ENCODE results near the gene KDM4B. TPM values are rescaled to one million over a fixed set of nuclear protein-coding genes. Genes with fewer than 3 reads are reported as not detected.

Gene KDM4B
- total and polyA plus RNA-seq, 2 of the 8 experiments (the other 6 are each of a cell fraction or from before 2014, with no cell fraction given) = 12.0 to 31.9 TPM

DNA sequence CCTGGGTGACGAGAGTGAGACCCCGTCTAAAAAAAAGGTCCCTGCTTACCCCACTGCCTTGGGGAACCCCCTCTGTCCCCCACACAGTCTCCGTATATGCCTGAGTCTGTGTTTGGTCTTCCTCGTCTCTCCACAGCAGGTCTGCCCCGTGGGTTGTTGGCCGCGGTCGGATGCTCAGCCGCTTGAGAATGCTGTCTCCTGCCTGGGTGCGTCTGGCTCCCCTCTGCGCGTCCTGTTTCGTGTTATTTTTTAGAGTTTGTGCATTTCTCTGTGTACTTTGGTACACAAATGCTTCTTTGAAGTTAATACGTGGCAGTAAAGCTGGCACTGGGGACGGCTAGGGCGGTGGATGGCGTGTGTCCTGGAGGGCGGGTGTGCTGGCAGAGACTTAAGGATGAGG, 34.9 kb downstream of the KDM4B start:
- Histone ChIP-seq H2BK15ac (ENCODE audit: low read length) (no peak overlapping the region), H2BK120ac (replicated peaks; ENCODE audit: low read depth, low read length) (no peak overlapping the region), H2BK20ac (ENCODE audit: low read length) (no peak overlapping the region), H3K9me3 (ENCODE audit: insufficient read depth in 2 of 2, low read depth in 1 of 2, low read length in 1 of 2) (no peaks in the 10 kb centered on the region), H3K79me2 (ENCODE audit: control insufficient read depth in 1 of 2, insufficient read depth in 2 of 2, low read length in 2 of 2) (peaks cover 0 to 42% of the 10 kb centered on the region in 2 experiments; a peak in 2 of 4 replicates), H4K5ac (ENCODE audit: insufficient read length, low read depth, low read length) (no peak overlapping the region), H3K23me2 (ENCODE audit: low read depth, low read length) (peaks cover 10% of the 10 kb centered on the region; the same call in 1 of the 2 replicates), H3K27me3 (replicated peaks in 1 of 4; ENCODE audit: control insufficient read depth in 3 of 4, extremely low read depth in 1 of 4, insufficient read depth in 3 of 4, low read length in 3 of 4) (no peaks in the 10 kb centered on the region), H4K8ac (ENCODE audit: extremely low read depth, insufficient read depth, low read length) (no peak overlapping the region; the same call in 1 of the 2 replicates), H4K20me1 (replicated peaks in 1 of 2; ENCODE audit: control insufficient read depth in 1 of 2, insufficient read depth in 2 of 2, low read length in 2 of 2) (peaks cover 9 to 12% of the 10 kb centered on the region in 2 experiments), H3K4ac (replicated peaks; ENCODE audit: insufficient read length, low read depth, low read length) (no peak overlapping the region), H3K4me3 (ENCODE audit: extremely low read depth in 1 of 4, insufficient read depth in 2 of 4, low read depth in 3 of 4, low read length in 4 of 4) (no peak overlapping the region), H3K36me3 (ENCODE audit: control insufficient read depth in 2 of 4, insufficient read depth in 4 of 4, low read length in 3 of 4) (no peaks in the 10 kb centered on the region), H3K56ac (replicated peaks; ENCODE audit: insufficient read length, low read depth, low read length) (no peak overlapping the region), H2BK5ac (ENCODE audit: low read depth, low read length) (no peak overlapping the region), H2AK5ac (ENCODE audit: low read depth, low read length) (no peak overlapping the region), H2AFZ (ENCODE audit: low read length) (no peak overlapping the region), H3K23ac (ENCODE audit: insufficient read length) (no peak overlapping the region), H3K27ac (ENCODE audit: low read depth, low read length) (no peak overlapping the region), H3K4me1 (replicated peaks in 1 of 4; ENCODE audit: control insufficient read depth in 3 of 4, insufficient read depth in 4 of 4, low read length in 3 of 4) (no peaks in the 10 kb centered on the region; a peak in 1 of 7 replicates), H4K91ac (replicated peaks; ENCODE audit: insufficient read length, low read length) (no peak overlapping the region), H3K18ac (ENCODE audit: extremely low read depth, low read length) (no peak overlapping the region), H3K14ac (ENCODE audit: insufficient read length) (no peak overlapping the region), H3K79me1 (ENCODE audit: low read depth, low read length) (peaks cover 13% of the 10 kb centered on the region), H3K9ac (replicated peaks in 1 of 4; ENCODE audit: extremely low read depth in 1 of 4, low read depth in 3 of 4, low read length in 3 of 4) (no peak overlapping the region), H3K4me2 (ENCODE audit: insufficient read depth in 1 of 2, low read depth in 2 of 2, low read length in 2 of 2) (no peak overlapping the region), H2BK12ac (ENCODE audit: low read depth, low read length) (no peak overlapping the region)
- ChIA-PET CTCF (ENCODE audit: partially characterized antibody) (interaction anchor here (0.6 to 5.3 kb wide), 7 partner anchors 11 to 92 kb away, joined by 3 to 175 read pairs (median 5); no protein-coding TSS in a partner anchor), POLR2A (ENCODE audit: partially characterized antibody) (interaction anchor here (1.1 kb wide), 1 partner anchor 325 kb away, joined by 3 read pairs; no protein-coding TSS in a partner anchor)
- DNase-seq (ENCODE audit: low read depth in 1 of 2, low spot score in 2 of 2) (no peak), FAIRE-seq (no peak)
- 90% methylated on average over 18 of the region's 18 CpGs; no CpG with 5 or more reads in 1 of the 2 experiments for WGBS, 2 experiments (ENCODE audit: extremely low coverage in 1 of 2, insufficient coverage in 1 of 2, insufficient read length in 1 of 2, insufficient replicate concordance in 2 of 2, low coverage in 1 of 2, low lambda C conversion rate in 2 of 2, missing lambda C conversion rate in 1 of 2)
- TF ChIP-seq BRCA1 (IDR thresholded peaks at IDR 0.05; ENCODE audit: low read depth, low read length) (no peak), EP300 (IDR thresholded peaks at IDR 0.05; ENCODE audit: borderline replicate concordance in 1 of 2, low read depth in 2 of 2, low read length in 2 of 2) (no peak), CBX5 (IDR thresholded peaks at IDR 0.05; ENCODE audit: low read depth, low read length) (no peak), NANOG (IDR thresholded peaks at IDR 0.05; ENCODE audit: insufficient read depth, low read depth, low read length, poor library complexity, severe bottlenecking) (no peak), MAFK (IDR thresholded peaks at IDR 0.05; ENCODE audit: low read depth, low read length) (no peak), TAF7 (optimal IDR thresholded peaks at IDR 0.05; ENCODE audit: borderline replicate concordance, low read depth, low read length) (no peak), CREB1 (IDR thresholded peaks at IDR 0.05) (no peak), TEAD4 (IDR thresholded peaks at IDR 0.05; ENCODE audit: low read depth, low read length) (no peak), SP4 (IDR thresholded peaks at IDR 0.05; ENCODE audit: low read length) (no peak), SIX5 (IDR thresholded peaks at IDR 0.05; ENCODE audit: low read depth, low read length) (no peak), PHF8 (conservative IDR thresholded peaks at IDR 0.05; ENCODE audit: low read depth, low read length) (no peak), EGR1 (IDR thresholded peaks at IDR 0.05; ENCODE audit: borderline replicate concordance, low read depth, low read length) (no peak)
- TF ChIP-seq, protein P1, sequence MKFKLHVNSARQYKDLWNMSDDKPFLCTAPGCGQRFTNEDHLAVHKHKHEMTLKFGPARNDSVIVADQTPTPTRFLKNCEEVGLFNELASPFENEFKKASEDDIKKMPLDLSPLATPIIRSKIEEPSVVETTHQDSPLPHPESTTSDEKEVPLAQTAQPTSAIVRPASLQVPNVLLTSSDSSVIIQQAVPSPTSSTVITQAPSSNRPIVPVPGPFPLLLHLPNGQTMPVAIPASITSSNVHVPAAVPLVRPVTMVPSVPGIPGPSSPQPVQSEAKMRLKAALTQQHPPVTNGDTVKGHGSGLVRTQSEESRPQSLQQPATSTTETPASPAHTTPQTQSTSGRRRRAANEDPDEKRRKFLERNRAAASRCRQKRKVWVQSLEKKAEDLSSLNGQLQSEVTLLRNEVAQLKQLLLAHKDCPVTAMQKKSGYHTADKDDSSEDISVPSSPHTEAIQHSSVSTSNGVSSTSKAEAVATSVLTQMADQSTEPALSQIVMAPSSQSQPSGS (IDR thresholded peaks at IDR 0.05; ENCODE audit: low read length) = no peak
